Lower lobe of right lung (tissue), 2 donors: Measurements from ENCODE around the gene LCOR. TPM values are rescaled to one million over a fixed set of nuclear protein-coding genes. Genes with fewer than 3 reads are reported as not detected.

Experiments
- ATAC-seq, 2 donors: fragments of 200-7000 bp; cut with Tn5 transposase; one replicate each; pipeline ENCODE4 v1.9.1; 2020 to 2022; ENCODE audit warnings: mild to moderate bottlenecking in 2 of 2, moderate library complexity in 2 of 2
- DNase-seq: peaks from one replicate; pipeline ENCODE4 v3.0.0-alpha.2; 2020
- H3K27ac ChIP-seq: fragments of 200-600 bp; one replicate; pipeline ENCODE4 v1.8.0; 2022
- H3K27me3 ChIP-seq: fragments of 200-600 bp; one replicate; pipeline ENCODE4 v1.8.0; 2022; ENCODE audit warnings: low read depth
- H3K36me3 ChIP-seq: fragments of 200-600 bp; one replicate; pipeline ENCODE4 v1.8.0; 2022; ENCODE audit warnings: mild to moderate bottlenecking
- H3K4me1 ChIP-seq: fragments of 200-600 bp; one replicate; pipeline ENCODE4 v1.8.0; 2022
- H3K4me3 ChIP-seq: fragments of 200-600 bp; one replicate; pipeline ENCODE4 v1.8.0; 2022; ENCODE audit warnings: mild to moderate bottlenecking
- H3K9me3 ChIP-seq: fragments of 200-600 bp; one replicate; pipeline ENCODE4 v1.8.0; 2022
- intact Hi-C: fragments of 100-400 bp; cut with DNase I; formaldehyde crosslinking; loops from one replicate; pipeline ENCODE4 v1.11.0; 2022
- total RNA-seq: library from RNA; stranded (reverse); fragmentation: NEBNext Ultra II Directional; extraction: Animal tissue kit (Norgen Biotek cat#: 25700); gene quantifications from one replicate; pipeline ENCODE4 v1.2.1, GENCODE V29; 2021
- TF ChIP-seq, protein P1 (sequence below): fragments of 200-600 bp; IDR thresholded peaks from one replicate; pipeline ENCODE4 v1.8.0; 2022; ENCODE audit warnings: antibody characterized with exemption, mild to moderate bottlenecking
- donor health status: DM: no; HTN: yes; CAD: no; lungs with severe emphysema.

The LCOR gene
- total RNA-seq, 1 donor from 2014 or later, result 34.7 TPM

DNA sequence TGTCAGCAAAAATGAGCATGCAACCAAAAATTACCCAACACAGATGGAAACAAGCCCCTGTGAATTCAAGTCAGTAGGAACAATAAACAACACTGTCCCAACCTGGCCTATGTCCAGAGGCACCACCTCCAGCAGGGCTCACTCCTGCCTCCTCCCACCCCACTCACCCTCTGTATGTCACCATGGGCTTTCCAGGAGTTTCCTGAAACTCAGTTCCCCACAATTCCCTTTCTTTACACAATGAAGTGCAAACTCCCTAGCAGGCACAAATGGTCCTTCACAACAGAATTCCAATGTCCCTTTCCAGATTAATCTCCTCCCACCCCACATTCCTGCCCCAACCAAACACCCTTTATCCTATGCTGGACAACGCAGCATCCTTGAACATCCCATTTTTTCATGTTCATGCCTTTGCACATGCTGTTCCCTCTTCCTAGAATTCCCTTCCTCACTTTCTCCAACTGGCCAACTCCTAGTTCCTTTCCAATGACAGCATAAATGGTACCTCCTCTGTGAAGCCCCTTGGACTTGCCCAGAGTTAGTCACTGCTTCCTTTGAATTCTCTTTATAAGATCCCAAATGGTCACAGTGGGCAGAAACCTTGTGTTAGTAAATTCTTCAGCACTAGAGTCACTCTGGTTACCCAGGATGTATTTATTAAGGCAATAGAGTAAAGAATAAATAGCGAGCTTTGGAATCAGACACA lies 196.2 kb downstream of the LCOR start:
- Histone ChIP-seq H3K27me3 (no peaks in the 10 kb centered on the region), H3K36me3 (no peaks in the 10 kb centered on the region), H3K27ac (no peak overlapping the region), H3K4me3 (no peak overlapping the region), H3K9me3 (no peaks in the 10 kb centered on the region), H3K4me1 (no peaks in the 10 kb centered on the region)
- intact Hi-C loops, result no loop called here
- no peak for ATAC-seq
- TF ChIP-seq, protein P1, sequence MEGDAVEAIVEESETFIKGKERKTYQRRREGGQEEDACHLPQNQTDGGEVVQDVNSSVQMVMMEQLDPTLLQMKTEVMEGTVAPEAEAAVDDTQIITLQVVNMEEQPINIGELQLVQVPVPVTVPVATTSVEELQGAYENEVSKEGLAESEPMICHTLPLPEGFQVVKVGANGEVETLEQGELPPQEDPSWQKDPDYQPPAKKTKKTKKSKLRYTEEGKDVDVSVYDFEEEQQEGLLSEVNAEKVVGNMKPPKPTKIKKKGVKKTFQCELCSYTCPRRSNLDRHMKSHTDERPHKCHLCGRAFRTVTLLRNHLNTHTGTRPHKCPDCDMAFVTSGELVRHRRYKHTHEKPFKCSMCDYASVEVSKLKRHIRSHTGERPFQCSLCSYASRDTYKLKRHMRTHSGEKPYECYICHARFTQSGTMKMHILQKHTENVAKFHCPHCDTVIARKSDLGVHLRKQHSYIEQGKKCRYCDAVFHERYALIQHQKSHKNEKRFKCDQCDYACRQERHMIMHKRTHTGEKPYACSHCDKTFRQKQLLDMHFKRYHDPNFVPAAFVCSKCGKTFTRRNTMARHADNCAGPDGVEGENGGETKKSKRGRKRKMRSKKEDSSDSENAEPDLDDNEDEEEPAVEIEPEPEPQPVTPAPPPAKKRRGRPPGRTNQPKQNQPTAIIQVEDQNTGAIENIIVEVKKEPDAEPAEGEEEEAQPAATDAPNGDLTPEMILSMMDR, result no peak
- no peak for DNase-seq

DNA sequence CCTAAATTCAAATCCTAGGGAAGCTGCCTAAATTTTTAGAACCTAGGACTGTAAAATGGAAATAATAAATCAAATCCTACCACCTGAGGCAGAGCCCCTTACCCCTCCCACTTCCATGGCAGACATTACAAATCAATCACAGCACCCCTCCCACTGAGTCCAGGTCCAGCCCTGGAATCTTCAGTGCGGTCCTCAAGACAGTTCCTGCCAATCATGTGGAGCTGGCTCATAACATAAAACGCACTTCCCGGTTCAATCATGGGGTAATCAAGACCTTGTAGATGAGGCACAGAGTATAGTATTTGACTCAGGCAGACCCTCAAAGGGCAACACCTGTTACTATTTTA lies 196.7 kb downstream of the LCOR start:
- no peak overlapping the region for H3K27ac ChIP-seq
- TF ChIP-seq, protein P1, result no peak
- H3K4me1 ChIP-seq, result no peaks in the 10 kb centered on the region
- H3K4me3 ChIP-seq, result no peak overlapping the region
- intact Hi-C loops, result no loop called here
- no peaks in the 10 kb centered on the region for H3K9me3 ChIP-seq
- ATAC-seq (no peak), DNase-seq (no peak)
- no peaks in the 10 kb centered on the region for H3K27me3 ChIP-seq
- H3K36me3 ChIP-seq, result no peaks in the 10 kb centered on the region

DNA sequence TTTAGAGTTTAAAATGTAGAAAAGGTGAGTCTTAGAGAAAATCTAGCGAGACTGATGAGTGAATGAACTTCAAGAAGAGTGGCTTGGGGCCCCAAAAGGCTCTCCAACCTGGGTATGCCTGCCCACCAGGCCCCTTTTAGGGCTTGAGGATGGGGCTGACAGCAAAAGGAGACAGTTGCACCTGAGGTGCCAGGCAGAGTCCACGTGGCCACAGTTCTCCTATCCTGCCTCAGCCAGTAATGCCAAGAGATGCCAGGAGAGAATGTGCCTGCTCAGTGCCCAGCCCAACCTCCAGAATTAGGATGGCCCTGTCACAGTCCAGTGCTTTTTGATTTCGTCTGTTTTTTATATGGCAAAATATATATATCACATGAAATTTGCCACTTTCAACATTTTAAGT lies 197.2 kb downstream of the LCOR start:
- Histone ChIP-seq H3K27ac (no peak overlapping the region), H3K27me3 (no peaks in the 10 kb centered on the region), H3K4me3 (no peak overlapping the region), H3K36me3 (no peaks in the 10 kb centered on the region), H3K9me3 (no peaks in the 10 kb centered on the region), H3K4me1 (no peaks in the 10 kb centered on the region)
- TF ChIP-seq, protein P1, result no peak
- intact Hi-C loops, result no loop called here
- ATAC-seq (no peak), DNase-seq (no peak)

DNA sequence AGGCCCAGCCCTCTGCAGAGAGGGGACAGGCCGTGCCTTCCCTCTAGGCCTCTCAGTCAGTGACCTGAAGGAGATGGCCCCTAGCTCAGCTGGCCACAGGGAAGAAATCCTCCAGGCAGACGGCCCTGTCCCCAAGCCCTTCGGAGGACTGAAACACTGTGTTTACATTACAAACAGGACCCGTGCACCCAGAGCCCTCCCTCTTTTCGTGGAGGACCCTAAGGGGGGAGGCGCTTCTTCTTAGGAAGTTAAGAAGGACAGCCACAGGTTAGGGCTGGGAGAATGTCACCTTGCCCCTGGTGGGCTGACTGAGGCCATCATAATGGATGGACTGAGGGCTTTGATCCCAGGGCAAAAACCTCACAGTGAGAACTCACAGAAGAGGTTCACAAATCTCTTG lies 198.8 kb downstream of the LCOR start:
- Histone ChIP-seq H3K36me3 (no peaks in the 10 kb centered on the region), H3K4me1 (no peaks in the 10 kb centered on the region), H3K9me3 (no peaks in the 10 kb centered on the region), H3K27ac (no peak overlapping the region), H3K4me3 (no peak overlapping the region), H3K27me3 (no peaks in the 10 kb centered on the region)
- DNase-seq (no peak), ATAC-seq (no peak)
- TF ChIP-seq, protein P1, result no peak
- intact Hi-C loops, result no loop called here

DNA sequence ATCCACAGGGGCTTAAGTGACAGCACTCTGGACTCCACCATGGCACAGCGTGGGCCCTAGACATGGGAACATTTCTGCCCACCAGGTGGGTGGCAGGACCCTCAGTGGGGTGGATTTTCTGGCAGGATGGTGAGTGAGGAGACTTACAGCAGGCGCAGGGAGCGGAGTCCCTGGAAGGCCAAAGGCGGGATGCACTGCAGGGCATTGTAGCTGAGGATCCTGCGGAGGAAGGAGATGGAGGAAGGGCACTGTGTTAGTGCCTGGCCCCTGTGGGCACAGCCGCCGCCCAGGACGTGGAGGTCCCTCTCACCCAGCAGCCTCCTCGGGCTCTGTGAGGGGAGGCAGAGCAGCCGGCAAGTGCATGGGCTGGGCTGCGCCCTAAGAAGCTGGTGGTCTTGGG lies 199.4 kb downstream of the LCOR start:
- DNase-seq (no peak), ATAC-seq (no peak)
- Histone ChIP-seq H3K36me3 (no peaks in the 10 kb centered on the region), H3K4me3 (no peak overlapping the region), H3K27me3 (no peaks in the 10 kb centered on the region), H3K4me1 (no peaks in the 10 kb centered on the region), H3K27ac (no peak overlapping the region), H3K9me3 (no peaks in the 10 kb centered on the region)
- TF ChIP-seq, protein P1, result no peak
- intact Hi-C loops, result no loop called here
